Keratinocyte (primary cell): ENCODE measurements around the gene TSHR. TPM values are rescaled to one million over a fixed set of nuclear protein-coding genes. Genes with fewer than 3 reads are reported as not detected.

Experiments used
- DNase-seq: peaks from one replicate; pipeline ENCODE4 v3.0.0-alpha.2; 2011; ENCODE audit warnings: low read depth, missing footprints, low spot score
- FAIRE-seq: peaks from 2 replicates; lab custom pipeline; 2011; peaks lifted over from hg19 to GRCh38; lab: Jason Lieb, UNC
- H2AFZ ChIP-seq: 2 replicates; pipeline ENCODE4 v1.6.0; 2012; ENCODE audit warnings: low read length, control low read depth, inconsistent platforms; ENCODE audit not compliant: control insufficient read depth
- H3K27ac ChIP-seq: 2 replicates; pipeline ENCODE4 v1.5.1; 2011; ENCODE audit warnings: low read length; ENCODE audit not compliant: control insufficient read depth, insufficient read depth
- H3K27me3 ChIP-seq: 3 replicates; pipeline ENCODE4 v1.6.0; 2011; ENCODE audit warnings: low read length; ENCODE audit not compliant: control insufficient read depth, insufficient read depth; ENCODE audit errors: extremely low read depth
- H3K36me3 ChIP-seq, 2 experiments: 2 replicates in 1 of 2; 3 replicates in 1 of 2; pipeline ENCODE4 v1.5.1; 2011; ENCODE audit warnings: low read length in 2 of 2, mild to moderate bottlenecking in 1 of 2; ENCODE audit not compliant: control insufficient read depth in 2 of 2, insufficient read depth in 2 of 2; ENCODE audit errors: extremely low read depth in 1 of 2
- H3K4me1 ChIP-seq: 3 replicates; pipeline ENCODE4 v1.5.1; 2011; ENCODE audit warnings: low read length; ENCODE audit not compliant: control insufficient read depth, insufficient read depth; ENCODE audit errors: extremely low read depth
- H3K4me2 ChIP-seq: 3 replicates; pipeline ENCODE4 v1.6.0; 2011; ENCODE audit warnings: low read depth, low read length; ENCODE audit not compliant: control insufficient read depth, insufficient read depth; ENCODE audit errors: extremely low read depth
- H3K4me3 ChIP-seq, 3 experiments: fragments of 200-600 bp in 1 of 3; sonication (generic) in 1 of 3; 2 replicates in 2 of 3; 3 replicates in 1 of 3; pipeline ENCODE4 v1.5.1; 2011 to 2016; ENCODE audit warnings: low read length in 3 of 3, mild to moderate bottlenecking in 3 of 3, control low read depth in 2 of 3, inconsistent platforms in 1 of 3, low read depth in 1 of 3, mixed read lengths in 1 of 3, mixed run types in 1 of 3, moderate library complexity in 1 of 3; ENCODE audit not compliant: control insufficient read depth in 2 of 3, insufficient read depth in 2 of 3; ENCODE audit errors: extremely low read depth in 1 of 3
- H3K79me2 ChIP-seq: 2 replicates; pipeline ENCODE4 v1.6.0; 2012; ENCODE audit warnings: low read length; ENCODE audit not compliant: control insufficient read depth, insufficient read depth
- H3K9ac ChIP-seq: 3 replicates; pipeline ENCODE4 v1.6.0; 2011; ENCODE audit warnings: low read length; ENCODE audit not compliant: control insufficient read depth, insufficient read depth; ENCODE audit errors: extremely low read depth
- H3K9me1 ChIP-seq: 3 replicates; pipeline ENCODE4 v1.6.0; 2011; ENCODE audit warnings: low read length; ENCODE audit not compliant: control insufficient read depth, insufficient read depth; ENCODE audit errors: extremely low read depth
- H3K9me3 ChIP-seq: 2 replicates; pipeline ENCODE4 v1.5.1; 2012; ENCODE audit warnings: low read depth, low read length; ENCODE audit not compliant: control insufficient read depth
- H4K20me1 ChIP-seq: 3 replicates; pipeline ENCODE4 v1.6.0; 2011; ENCODE audit warnings: low read length; ENCODE audit not compliant: control insufficient read depth, insufficient read depth; ENCODE audit errors: extremely low read depth
- EZH2 ChIP-seq: IDR thresholded peaks from one replicate; pipeline ENCODE4 v1.6.1; 2012; ENCODE audit warnings: inconsistent platforms, mild to moderate bottlenecking, low read length, moderate library complexity
- dilution Hi-C: fragments of 300-500 bp; cut with MboI; formaldehyde crosslinking; loops from one replicate; pipeline ENCODE4 v1.7.0; 2020; ENCODE audit warnings: low sequenced_read_pairs; ENCODE audit not compliant: extremely low pct_ligation_motif_present
- polyA plus RNA-seq, 5 experiments: library from polyadenylated mRNA; depleted of rRNA in 3 of 5; stranded (reverse) in 3 of 5; stranded (forward) in 1 of 5; unstranded in 1 of 5; fragments of >200 nt; gene quantifications; 1 replicate in 1 of 5; 2 replicates in 3 of 5; 3 replicates in 1 of 5; pipeline versions ENCODE4 v1.2.1 to v1.2.3, GENCODE V29; 2011 to 2012; ENCODE audit warnings: missing spikeins in 2 of 5, low read depth in 1 of 5, low replicate concordance in 1 of 5
- TF ChIP-seq, protein P1 (sequence below), 3 experiments: IDR thresholded peaks in 1 of 3; conservative IDR thresholded peaks in 1 of 3; optimal IDR thresholded peaks in 1 of 3; 2 replicates in 2 of 3; 3 replicates in 1 of 3; pipeline versions ENCODE3 to v1.5.1; 2011; ENCODE audit warnings: low read length in 3 of 3, mild to moderate bottlenecking in 3 of 3, moderate library complexity in 2 of 3, control low read depth in 1 of 3, inconsistent platforms in 1 of 3; ENCODE audit not compliant: insufficient read depth in 2 of 3; ENCODE audit errors: extremely low read depth in 1 of 3

TSHR gene
- polyA plus RNA-seq, 1 donor (not counting 4 experiments of a cell fraction or from before 2014, with no cell fraction given): 0.03 TPM

DNA sequence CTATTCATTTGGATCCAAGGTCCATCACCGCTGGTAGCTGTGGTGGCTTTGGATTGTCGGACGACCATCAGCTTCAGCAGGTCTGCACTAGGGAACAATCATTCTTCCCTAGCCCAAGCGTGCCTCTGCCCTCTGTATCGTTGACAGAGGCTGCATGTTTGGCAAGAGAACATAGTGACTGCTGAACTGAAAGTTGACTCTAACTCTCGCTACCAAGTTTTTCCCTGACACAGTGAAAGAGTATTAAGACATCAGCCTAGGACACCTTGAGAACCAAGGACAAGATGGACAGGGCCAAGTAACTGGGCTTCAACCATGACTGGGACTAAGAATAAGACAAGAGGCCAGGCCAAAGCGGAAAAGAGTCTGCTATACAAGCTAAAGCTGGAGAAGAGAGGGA lies 26.3 kb downstream of the TSHR start:
- dilution Hi-C loops: no loop called here
- no peaks in the 10 kb centered on the region for H3K4me1 ChIP-seq
- TF ChIP-seq, protein P1, sequence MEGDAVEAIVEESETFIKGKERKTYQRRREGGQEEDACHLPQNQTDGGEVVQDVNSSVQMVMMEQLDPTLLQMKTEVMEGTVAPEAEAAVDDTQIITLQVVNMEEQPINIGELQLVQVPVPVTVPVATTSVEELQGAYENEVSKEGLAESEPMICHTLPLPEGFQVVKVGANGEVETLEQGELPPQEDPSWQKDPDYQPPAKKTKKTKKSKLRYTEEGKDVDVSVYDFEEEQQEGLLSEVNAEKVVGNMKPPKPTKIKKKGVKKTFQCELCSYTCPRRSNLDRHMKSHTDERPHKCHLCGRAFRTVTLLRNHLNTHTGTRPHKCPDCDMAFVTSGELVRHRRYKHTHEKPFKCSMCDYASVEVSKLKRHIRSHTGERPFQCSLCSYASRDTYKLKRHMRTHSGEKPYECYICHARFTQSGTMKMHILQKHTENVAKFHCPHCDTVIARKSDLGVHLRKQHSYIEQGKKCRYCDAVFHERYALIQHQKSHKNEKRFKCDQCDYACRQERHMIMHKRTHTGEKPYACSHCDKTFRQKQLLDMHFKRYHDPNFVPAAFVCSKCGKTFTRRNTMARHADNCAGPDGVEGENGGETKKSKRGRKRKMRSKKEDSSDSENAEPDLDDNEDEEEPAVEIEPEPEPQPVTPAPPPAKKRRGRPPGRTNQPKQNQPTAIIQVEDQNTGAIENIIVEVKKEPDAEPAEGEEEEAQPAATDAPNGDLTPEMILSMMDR (optimal IDR thresholded peaks at IDR 0.05 in 1 of 3, IDR thresholded peaks at IDR 0.05 in 1 of 3, conservative IDR thresholded peaks at IDR 0.05 in 1 of 3; ENCODE audit: extremely low read depth in 1 of 3, insufficient read depth in 2 of 3, low read length in 3 of 3): no peak
- no peak for TF ChIP-seq EZH2

DNA sequence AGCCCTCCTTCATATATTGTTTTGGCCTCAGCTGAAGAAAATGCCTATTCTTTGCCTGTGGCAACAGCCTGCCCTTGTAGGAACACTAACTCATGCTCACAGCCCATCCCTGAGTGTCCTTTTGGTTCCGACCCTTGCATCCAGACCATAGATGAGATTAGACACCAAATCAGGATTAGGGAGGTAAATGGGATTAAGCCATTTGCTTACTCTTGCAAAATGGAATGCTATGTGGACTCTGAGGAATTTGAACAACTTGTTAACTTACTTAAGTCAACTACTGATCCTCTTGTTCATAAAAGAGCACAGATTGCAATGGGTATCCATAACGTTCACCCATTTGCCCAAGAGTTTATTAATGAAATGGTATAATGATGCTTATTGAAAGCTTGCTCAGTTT lies 27.3 kb downstream of the TSHR start:
- no peak overlapping the region for H3K4me2 ChIP-seq
- DNase-seq (no peak), FAIRE-seq (no peak)
- TF ChIP-seq, protein P1 (optimal IDR thresholded peaks at IDR 0.05 in 1 of 3, IDR thresholded peaks at IDR 0.05 in 1 of 3, conservative IDR thresholded peaks at IDR 0.05 in 1 of 3; ENCODE audit: extremely low read depth in 1 of 3, insufficient read depth in 2 of 3, low read length in 3 of 3): no peak
- no peak for TF ChIP-seq EZH2
- no peaks in the 10 kb centered on the region for H3K36me3 ChIP-seq
- no peaks in the 10 kb centered on the region for H3K79me2 ChIP-seq
- no peaks in the 10 kb centered on the region for H4K20me1 ChIP-seq
- H3K27ac ChIP-seq: no peak overlapping the region
- H3K9me1 ChIP-seq: no peaks in the 10 kb centered on the region
- dilution Hi-C loops: no loop called here
- H3K4me1 ChIP-seq: no peaks in the 10 kb centered on the region
- H3K4me3 ChIP-seq: no peak overlapping the region
- H2AFZ ChIP-seq: no peak overlapping the region
- no peak overlapping the region for H3K9ac ChIP-seq
- H3K27me3 ChIP-seq: no peaks in the 10 kb centered on the region
- H3K9me3 ChIP-seq: no peaks in the 10 kb centered on the region

More for the DNA sequence above, 26.3 kb downstream of the TSHR start:
- H2AFZ ChIP-seq: no peak overlapping the region
- no peak overlapping the region for H3K27ac ChIP-seq
- no peaks in the 10 kb centered on the region for H3K9me3 ChIP-seq
- no peaks in the 10 kb centered on the region for H3K27me3 ChIP-seq
- H3K79me2 ChIP-seq: no peaks in the 10 kb centered on the region
- no peak overlapping the region for H3K4me2 ChIP-seq
- H3K36me3 ChIP-seq: no peaks in the 10 kb centered on the region
- H3K9me1 ChIP-seq: no peaks in the 10 kb centered on the region
- no peaks in the 10 kb centered on the region for H4K20me1 ChIP-seq
- DNase-seq: no peak
- H3K4me3 ChIP-seq: no peak overlapping the region
- no peak overlapping the region for H3K9ac ChIP-seq
- no peak for FAIRE-seq
